Adrenal gland (tissue), 5 donors: Measurements from ENCODE around the gene PRAF2.

ENCODE experiments used
- POLR2A ChIP-seq, 2 donors: fragments of 450-650 bp; IDR thresholded peaks; one replicate each; pipeline ENCODE4 v1.6.1; 2017; ENCODE audit warnings: antibody characterized with exemption in 2 of 2, mild to moderate bottlenecking in 2 of 2, moderate library complexity in 1 of 2
- TF ChIP-seq, protein P1 (sequence below), 6 experiments: fragments of 450-650 bp in 4 of 6; fragments of 200-600 bp in 2 of 6; sonication (generic) in 1 of 6; IDR thresholded peaks; 1 replicate in 5 of 6; 2 replicates in 1 of 6; pipeline versions ENCODE4 v1.5.1 to v1.8.0; 2016 to 2021; ENCODE audit warnings: antibody characterized with exemption in 6 of 6, mild to moderate bottlenecking in 2 of 6, moderate library complexity in 1 of 6
- donor health status: DM: no; HTN: no; CAD: no.

DNA sequence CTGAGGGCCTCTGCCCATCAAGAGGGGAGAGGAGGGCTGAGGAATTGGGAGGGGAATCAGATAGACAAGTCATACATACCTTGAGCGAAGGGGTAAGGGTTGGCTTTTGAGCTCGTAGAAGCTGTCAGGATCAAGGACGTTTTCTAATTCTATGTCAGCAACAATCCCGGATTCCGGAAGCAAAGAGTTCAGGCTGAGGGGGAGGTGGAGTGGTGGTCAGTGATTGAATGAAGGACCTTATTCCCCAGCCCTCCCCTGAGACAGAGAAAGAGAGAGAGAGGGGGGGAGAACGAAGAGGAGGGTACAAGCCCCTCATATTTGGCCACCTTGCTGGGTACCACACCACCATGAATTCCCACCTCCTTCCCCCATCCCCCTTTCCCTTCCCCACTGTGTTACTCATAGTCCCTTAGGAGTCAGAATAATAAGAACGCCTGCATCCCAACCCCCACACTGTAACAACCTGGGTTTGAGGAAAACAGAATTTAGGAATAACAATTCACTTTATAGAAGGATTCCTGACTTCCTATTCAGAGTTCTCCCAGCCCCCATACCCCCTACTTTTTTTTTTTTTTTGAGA is 33.3 kb downstream of the PRAF2 start:
- TF ChIP-seq, protein P1, sequence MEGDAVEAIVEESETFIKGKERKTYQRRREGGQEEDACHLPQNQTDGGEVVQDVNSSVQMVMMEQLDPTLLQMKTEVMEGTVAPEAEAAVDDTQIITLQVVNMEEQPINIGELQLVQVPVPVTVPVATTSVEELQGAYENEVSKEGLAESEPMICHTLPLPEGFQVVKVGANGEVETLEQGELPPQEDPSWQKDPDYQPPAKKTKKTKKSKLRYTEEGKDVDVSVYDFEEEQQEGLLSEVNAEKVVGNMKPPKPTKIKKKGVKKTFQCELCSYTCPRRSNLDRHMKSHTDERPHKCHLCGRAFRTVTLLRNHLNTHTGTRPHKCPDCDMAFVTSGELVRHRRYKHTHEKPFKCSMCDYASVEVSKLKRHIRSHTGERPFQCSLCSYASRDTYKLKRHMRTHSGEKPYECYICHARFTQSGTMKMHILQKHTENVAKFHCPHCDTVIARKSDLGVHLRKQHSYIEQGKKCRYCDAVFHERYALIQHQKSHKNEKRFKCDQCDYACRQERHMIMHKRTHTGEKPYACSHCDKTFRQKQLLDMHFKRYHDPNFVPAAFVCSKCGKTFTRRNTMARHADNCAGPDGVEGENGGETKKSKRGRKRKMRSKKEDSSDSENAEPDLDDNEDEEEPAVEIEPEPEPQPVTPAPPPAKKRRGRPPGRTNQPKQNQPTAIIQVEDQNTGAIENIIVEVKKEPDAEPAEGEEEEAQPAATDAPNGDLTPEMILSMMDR (IDR thresholded peaks at IDR 0.05), result no peak
- TF ChIP-seq POLR2A (IDR thresholded peaks at IDR 0.05), result no peak
